Astrocyte of the cerebellum (primary cell): ENCODE measurements around the gene CCDC68.

Experiments used
- DNase-seq: peaks from one replicate; pipeline ENCODE4 v3.0.0-alpha.2; 2011; ENCODE audit warnings: low read depth
- H3K4me3 ChIP-seq: 2 replicates; pipeline ENCODE4 v1.5.1; 2011; ENCODE audit warnings: mild to moderate bottlenecking, low read depth, low read length, moderate library complexity
- in situ Hi-C: cut with HindIII; loops from 2 replicates; pipeline ENCODE4 v1.10.0; 2017; ENCODE audit warnings: low sequenced_read_pairs
- TF ChIP-seq, protein P1 (sequence below): IDR thresholded peaks from 2 replicates; pipeline ENCODE4 v1.5.1; 2012; ENCODE audit warnings: low read length, low read depth, moderate library complexity, mild to moderate bottlenecking; ENCODE audit errors: missing control alignments

The CCDC68 gene, protein sequence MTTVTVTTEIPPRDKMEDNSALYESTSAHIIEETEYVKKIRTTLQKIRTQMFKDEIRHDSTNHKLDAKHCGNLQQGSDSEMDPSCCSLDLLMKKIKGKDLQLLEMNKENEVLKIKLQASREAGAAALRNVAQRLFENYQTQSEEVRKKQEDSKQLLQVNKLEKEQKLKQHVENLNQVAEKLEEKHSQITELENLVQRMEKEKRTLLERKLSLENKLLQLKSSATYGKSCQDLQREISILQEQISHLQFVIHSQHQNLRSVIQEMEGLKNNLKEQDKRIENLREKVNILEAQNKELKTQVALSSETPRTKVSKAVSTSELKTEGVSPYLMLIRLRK

DNA sequence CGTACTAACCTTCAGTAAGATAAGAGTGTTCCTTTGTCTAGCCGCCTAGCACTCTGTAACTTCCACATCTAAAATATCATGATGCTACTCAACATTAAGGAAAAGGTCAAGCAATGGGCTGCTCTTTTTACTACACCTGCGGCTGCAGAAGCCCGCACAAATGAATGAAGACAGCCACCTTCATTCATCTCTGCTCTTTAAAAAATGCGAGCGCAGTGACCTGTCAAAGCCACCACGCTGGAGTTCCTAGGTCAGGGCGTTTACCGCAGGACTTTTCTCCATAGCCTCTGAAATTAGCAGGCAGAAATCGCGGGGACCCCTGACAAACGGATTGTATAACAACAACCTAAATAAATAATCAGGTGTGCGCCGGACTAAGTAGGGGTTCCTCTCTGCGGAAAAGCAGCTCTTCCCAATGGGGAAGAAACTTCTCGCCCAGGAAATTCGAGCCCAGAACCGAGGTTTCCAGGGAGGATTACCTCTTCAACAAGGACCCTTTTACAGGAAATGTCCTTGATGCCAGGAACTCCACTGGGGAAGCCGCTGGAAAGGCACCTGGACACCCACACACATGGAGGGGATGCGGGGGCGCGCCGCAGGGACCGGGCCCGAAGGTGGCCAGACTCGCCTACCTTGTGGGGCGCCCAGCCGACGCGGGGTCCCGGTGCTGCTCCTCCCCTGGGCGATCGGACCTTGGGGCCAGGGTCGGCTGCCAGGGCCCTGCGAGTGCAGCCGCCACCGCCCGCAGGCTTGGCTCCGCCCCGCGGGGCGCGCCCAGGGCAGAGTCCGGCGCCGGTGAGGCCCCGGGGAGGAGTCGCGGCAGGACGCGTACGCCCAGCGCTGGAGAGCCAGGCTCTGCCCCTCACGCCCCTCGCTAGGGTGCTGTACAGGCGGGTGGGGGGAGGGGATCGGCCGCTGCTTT is at the start of gene CCDC68:
Gene CCDC68 (minus strand): TSS at position 758 of the 922 bp plus-strand sequence. CDS start 16,670 bp downstream, outside the sequence.
- H3K4me3 ChIP-seq = peak within 1 kb of the TSS; percentile 48
- TF ChIP-seq, protein P1, sequence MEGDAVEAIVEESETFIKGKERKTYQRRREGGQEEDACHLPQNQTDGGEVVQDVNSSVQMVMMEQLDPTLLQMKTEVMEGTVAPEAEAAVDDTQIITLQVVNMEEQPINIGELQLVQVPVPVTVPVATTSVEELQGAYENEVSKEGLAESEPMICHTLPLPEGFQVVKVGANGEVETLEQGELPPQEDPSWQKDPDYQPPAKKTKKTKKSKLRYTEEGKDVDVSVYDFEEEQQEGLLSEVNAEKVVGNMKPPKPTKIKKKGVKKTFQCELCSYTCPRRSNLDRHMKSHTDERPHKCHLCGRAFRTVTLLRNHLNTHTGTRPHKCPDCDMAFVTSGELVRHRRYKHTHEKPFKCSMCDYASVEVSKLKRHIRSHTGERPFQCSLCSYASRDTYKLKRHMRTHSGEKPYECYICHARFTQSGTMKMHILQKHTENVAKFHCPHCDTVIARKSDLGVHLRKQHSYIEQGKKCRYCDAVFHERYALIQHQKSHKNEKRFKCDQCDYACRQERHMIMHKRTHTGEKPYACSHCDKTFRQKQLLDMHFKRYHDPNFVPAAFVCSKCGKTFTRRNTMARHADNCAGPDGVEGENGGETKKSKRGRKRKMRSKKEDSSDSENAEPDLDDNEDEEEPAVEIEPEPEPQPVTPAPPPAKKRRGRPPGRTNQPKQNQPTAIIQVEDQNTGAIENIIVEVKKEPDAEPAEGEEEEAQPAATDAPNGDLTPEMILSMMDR = no peak
- in situ Hi-C loops = no loop called here
- DNase-seq = no peak

DNA sequence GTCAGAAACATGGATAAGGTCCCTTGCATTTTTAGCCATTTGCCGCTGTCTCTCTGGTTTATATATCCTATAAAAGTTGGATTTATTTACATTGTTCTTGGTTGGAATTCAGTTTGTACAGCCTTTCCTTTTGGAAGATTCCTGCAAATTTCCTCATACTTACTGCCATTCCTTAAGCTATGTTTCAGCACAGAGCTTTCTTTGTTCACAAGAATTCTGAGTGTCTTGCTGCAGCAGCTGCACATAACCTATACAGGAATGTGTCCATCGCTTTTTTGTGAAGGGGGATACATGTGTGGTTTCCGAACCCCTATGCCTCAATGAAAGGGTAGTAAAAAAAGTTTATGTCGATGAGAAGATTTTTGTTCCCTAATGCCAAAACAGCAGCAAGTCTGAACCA is 48.3 kb upstream of the CCDC68 start:
- DNase-seq = no peak
- in situ Hi-C loops = no loop called here
- H3K4me3 ChIP-seq = no peak overlapping the region
- TF ChIP-seq, protein P1 = no peak

DNA sequence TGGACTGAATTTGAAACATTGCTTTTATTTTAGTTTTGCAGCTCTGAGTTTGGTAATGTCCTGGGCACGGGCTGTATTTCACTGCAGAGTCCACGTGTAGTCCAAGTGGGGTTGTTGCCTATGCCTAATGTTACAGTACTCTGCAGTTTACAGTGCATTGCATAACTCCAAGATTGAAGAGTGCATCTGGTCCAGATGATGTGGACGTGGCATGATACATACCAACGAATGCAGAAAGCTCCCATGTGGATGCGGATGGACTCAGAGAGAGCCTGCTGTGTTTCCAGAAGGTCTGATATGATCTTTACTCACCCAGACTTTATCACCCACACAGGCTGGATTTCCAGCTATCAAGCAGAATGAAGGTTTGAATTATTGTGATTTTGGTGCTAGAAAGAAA is 44.4 kb upstream of the CCDC68 start:
- in situ Hi-C loops = no loop called here
- no peak overlapping the region for H3K4me3 ChIP-seq
- DNase-seq = no peak
- TF ChIP-seq, protein P1 = no peak

DNA sequence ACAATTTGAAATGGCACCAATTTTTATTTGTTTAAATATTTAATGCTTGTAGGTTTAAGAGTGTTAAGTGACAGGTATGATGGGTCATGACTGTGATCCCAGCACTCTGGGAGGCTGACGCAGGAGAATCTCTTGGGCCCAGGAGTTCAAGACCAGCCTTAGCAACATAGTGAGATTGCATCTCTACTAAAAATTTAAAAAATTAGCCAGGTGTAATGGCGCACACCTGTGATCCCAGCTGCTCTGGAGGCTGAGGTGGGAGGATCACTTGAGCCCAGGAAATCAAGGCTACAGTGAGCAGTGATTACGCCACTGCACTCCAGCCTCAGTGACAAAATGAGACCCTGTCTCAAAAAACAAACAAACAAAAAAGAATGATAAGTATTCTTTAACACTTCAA is 43.0 kb upstream of the CCDC68 start:
- in situ Hi-C loops = no loop called here
- TF ChIP-seq, protein P1 = no peak
- no peak for DNase-seq
- H3K4me3 ChIP-seq = no peak overlapping the region

DNA sequence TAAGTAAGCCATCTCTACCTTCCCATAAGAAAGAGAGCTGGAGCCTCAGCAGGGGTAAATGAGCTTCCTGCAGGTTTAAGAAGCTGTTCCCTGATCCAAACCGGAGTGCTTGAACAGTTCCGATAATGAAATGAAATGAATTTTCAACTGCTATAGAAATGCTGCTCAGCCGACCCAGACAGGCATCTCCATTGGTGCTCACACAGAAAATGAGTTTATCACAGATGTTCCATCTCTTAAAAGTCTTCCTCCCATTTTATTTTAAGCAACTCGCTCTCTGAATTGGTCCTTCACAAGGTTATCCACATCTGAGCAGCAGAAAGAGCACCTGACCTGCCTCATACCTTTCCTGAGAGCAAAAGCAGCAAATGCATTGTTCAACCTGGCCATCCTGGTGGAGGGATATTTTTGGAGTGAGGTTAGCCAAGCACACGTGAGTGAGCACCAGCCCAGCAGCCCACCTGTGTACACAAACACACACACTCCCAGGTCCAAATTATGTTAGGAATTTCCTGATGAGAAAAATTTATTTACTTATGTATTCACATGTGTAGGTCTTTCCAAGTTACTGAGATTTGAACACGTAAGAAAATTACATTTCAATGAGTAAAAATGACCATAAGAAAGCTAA is 42.2 kb upstream of the CCDC68 start:
- no peak for DNase-seq
- in situ Hi-C loops = no loop called here

DNA sequence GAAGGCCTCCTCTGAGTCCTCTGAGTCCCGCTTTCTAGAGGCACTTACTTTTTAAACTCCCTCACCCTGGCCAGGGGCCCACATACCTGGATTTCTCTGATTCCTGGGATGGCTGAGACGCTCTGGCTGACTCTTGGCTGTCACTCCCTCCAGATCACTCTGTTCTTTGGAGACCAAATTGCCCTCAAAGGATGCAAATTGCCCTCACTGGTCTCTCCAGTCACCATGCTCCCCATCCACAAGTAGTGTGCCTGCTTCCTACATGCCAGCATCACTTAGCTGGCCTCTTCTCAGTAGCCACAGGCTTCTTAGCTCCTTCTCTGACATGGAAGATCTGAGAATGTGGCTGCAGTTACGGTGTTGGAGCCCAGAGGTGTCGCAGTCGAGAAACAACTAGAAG is 41.3 kb upstream of the CCDC68 start:
- DNase-seq = no peak
- H3K4me3 ChIP-seq = no peak overlapping the region
- TF ChIP-seq, protein P1 = no peak
- in situ Hi-C loops = no loop called here

More for the DNA sequence above, 42.2 kb upstream of the CCDC68 start:
- TF ChIP-seq, protein P1 = no peak
- no peak overlapping the region for H3K4me3 ChIP-seq
